Spleen (tissue), 11 donors: ENCODE data around the gene METRNL. TPM values are rescaled to one million over a fixed set of nuclear protein-coding genes. Genes with fewer than 3 reads are reported as not detected.
"Not testable (repeated sequence)": the region's sequence is repeated elsewhere in the genome, so short reads cannot be mapped to it uniquely, and the experiment has no call there.

Experiments
- DNase-seq: peaks from one replicate; pipeline ENCODE4 v3.0.0-alpha.2; 2020
- H3K27ac ChIP-seq, 8 donors: fragments of 200-600 bp; sonication (generic) in 7 of 8; 1 replicate in 4 of 8; 2 replicates in 4 of 8; pipeline versions ENCODE4 v1.5.0 to v1.8.0; 2016 to 2021; ENCODE audit warnings: inconsistent platforms in 4 of 8, mild to moderate bottlenecking in 4 of 8, moderate library complexity in 1 of 8
- H3K27me3 ChIP-seq, 7 donors: fragments of 200-600 bp; sonication (generic) in 6 of 7; replicated peaks in 1 of 7; 1 replicate in 4 of 7; 2 replicates in 3 of 7; pipeline versions ENCODE4 v1.5.0 to v1.8.0; 2016 to 2021; ENCODE audit warnings: inconsistent platforms in 3 of 7, mild to moderate bottlenecking in 1 of 7
- H3K36me3 ChIP-seq, 6 donors: fragments of 200-600 bp; sonication (generic) in 5 of 6; 1 replicate in 4 of 6; 2 replicates in 2 of 6; pipeline versions ENCODE4 v1.5.0 to v1.8.0; 2016 to 2021; ENCODE audit warnings: inconsistent platforms in 2 of 6
- H3K4me1 ChIP-seq, 6 donors: fragments of 200-600 bp; sonication (generic) in 5 of 6; 1 replicate in 3 of 6; 2 replicates in 3 of 6; pipeline versions ENCODE4 v1.5.0 to v1.8.0; 2016 to 2021; ENCODE audit warnings: inconsistent platforms in 3 of 6
- H3K4me3 ChIP-seq, 8 donors: fragments of 200-600 bp; sonication (generic) in 7 of 8; 1 replicate in 4 of 8; 2 replicates in 4 of 8; pipeline versions ENCODE4 v1.5.0 to v1.8.0; 2016 to 2021; ENCODE audit warnings: inconsistent platforms in 4 of 8, mild to moderate bottlenecking in 4 of 8, moderate library complexity in 2 of 8
- H3K9me3 ChIP-seq, 8 donors: fragments of 200-600 bp; sonication (generic) in 7 of 8; 1 replicate in 4 of 8; 2 replicates in 4 of 8; pipeline versions ENCODE4 v1.5.0 to v1.8.0; 2016 to 2021; ENCODE audit warnings: inconsistent platforms in 4 of 8
- CTCF ChIP-seq, 11 experiments: fragments of 200-600 bp in 7 of 11; fragments of 450-650 bp in 4 of 11; sonication (generic) in 4 of 11; IDR thresholded peaks in 8 of 11; conservative IDR thresholded peaks in 3 of 11; 1 replicate in 7 of 11; 2 replicates in 4 of 11; pipeline versions ENCODE4 v1.4.0 to v1.8.0; 2016 to 2021; ENCODE audit warnings: antibody characterized with exemption in 11 of 11, inconsistent platforms in 4 of 11, mild to moderate bottlenecking in 1 of 11
- POLR2A ChIP-seq, 3 donors: fragments of 450-650 bp; IDR thresholded peaks; one replicate each; pipeline ENCODE4 v1.5.1; 2017; ENCODE audit warnings: antibody characterized with exemption in 3 of 3, mild to moderate bottlenecking in 1 of 3
- POLR2AphosphoS5 ChIP-seq, 3 donors: sonication (generic); formaldehyde crosslinking; IDR thresholded peaks; one replicate each; pipeline ENCODE4 v1.5.1; 2017; ENCODE audit warnings: antibody characterized with exemption in 3 of 3
- WGBS, 5 donors: extraction: QIAGEN DNeasy Blood & Tissue Kit in 3 of 5; methylation state at CpG; one replicate each; pipeline versions ENCODE4 v1.1.5 to v1.1.7; 2013 to 2018; 5-methylcytosine and 5-hydroxymethylcytosine counted together
- intact Hi-C: fragments of 100-400 bp; cut with DNase I; formaldehyde crosslinking; loops from one replicate; pipeline ENCODE4 v1.15.0; 2023; ENCODE audit warnings: low total_unique reads
- polyA plus RNA-seq, 3 donors: library from polyadenylated mRNA; stranded (reverse); fragments of 200-250 nt; gene quantifications; one replicate each; pipeline ENCODE4 v1.2.1, GENCODE V29; 2013
- total RNA-seq, 7 donors: library from RNA; depleted of rRNA in 3 of 7; stranded (reverse); fragments of >200 nt in 3 of 7; fragmentation: NEBNext Ultra II Directional in 4 of 7; extraction: Animal tissue kit (Norgen Biotek cat#: 25700) in 4 of 7; gene quantifications; one replicate each; pipeline versions ENCODE4 v1.1.0 to v1.2.1, GENCODE V29; 2016 to 2021
- donor health status: healthy with polysubstance abuse.
- donor health status: DM: no; HTN: no; CAD: no; lungs with moderate emphysema.
- donor health status: DM: no; HTN: no; CAD: no.
- donor health status: Bipolar disorder and iron deficiency.
- donor health status: healthy.
- donor health status: DM: no; HTN: no; CAD: no.
- donor health status: DM: yes; HTN: yes; CAD: no.

Gene METRNL
- total and polyA plus RNA-seq, 10 donors: 14.7 to 51.2 (median 35.0) TPM

DNA sequence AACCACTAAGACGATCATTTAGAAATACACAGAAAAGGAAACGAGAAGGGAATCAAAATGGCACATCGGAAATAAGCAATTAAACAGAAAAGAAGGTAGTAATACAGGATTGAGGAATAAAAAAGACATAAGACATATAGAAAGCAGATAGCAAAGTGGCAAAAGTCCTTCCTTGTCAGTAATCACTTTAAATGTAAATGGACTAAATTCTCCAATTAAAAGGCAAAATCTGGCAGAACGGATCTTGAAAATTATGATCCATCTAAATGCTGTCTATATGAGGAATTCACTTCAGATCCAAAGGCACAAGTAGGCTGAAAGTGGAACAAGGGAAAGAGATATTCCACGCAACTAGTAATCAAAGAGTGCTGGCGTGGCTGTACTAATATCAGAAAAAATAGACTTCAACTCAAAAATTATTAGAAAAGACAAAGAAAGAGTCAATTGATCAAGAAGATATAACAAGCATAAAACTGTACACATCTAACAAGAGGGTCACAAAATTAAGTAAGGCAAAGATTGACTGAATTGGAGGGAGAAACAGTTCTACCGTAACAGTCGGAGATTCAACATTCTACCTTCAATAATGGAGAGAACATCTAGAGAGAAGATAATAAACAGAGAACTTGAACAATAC lies 36.8 kb upstream of the METRNL start:
- H3K4me3 ChIP-seq: no peak overlapping the region
- TF ChIP-seq POLR2A (IDR thresholded peaks at IDR 0.05): no peak
- TF ChIP-seq CTCF (IDR thresholded peaks at IDR 0.05 in 8 of 11, conservative IDR thresholded peaks at IDR 0.05 in 3 of 11): no peak
- TF ChIP-seq POLR2AphosphoS5 (IDR thresholded peaks at IDR 0.05): no peak
- DNase-seq: no peak
- intact Hi-C loops: no loop called here
- 90 to 95% (median 92%) methylated on average over 8 of the region's 8 CpGs for WGBS, 5 donors
- H3K36me3 ChIP-seq: peaks cover 0 to 55% (median 20%) of the 10 kb centered on the region in 6 donors
- peaks cover 0 to 13% (median 0%) of the 10 kb centered on the region in 6 donors for H3K4me1 ChIP-seq
- no peak overlapping the region for H3K27ac ChIP-seq
- peaks cover 0 to 38% (median 29%) of the 10 kb centered on the region in 8 donors for H3K9me3 ChIP-seq
- no peaks in the 10 kb centered on the region for H3K27me3 ChIP-seq

GRCh38 chr17:83044479-83044878 lies 34.9 kb upstream of the METRNL start:
- DNase-seq, H3K4me3 ChIP-seq, H3K27me3 ChIP-seq, intact Hi-C loops, H3K27ac ChIP-seq: not testable (repeated sequence)
- H3K36me3 ChIP-seq: peaks cover 0 to 45% (median 18%) of the 10 kb centered on the region in 6 donors
- H3K9me3 ChIP-seq: peaks cover 0 to 38% (median 29%) of the 10 kb centered on the region in 8 donors
- 96 to 99% (median 97%) methylated on average over 18 of the region's 18 CpGs for WGBS, 5 donors
- peaks cover 0 to 31% (median 10%) of the 10 kb centered on the region in 6 donors for H3K4me1 ChIP-seq

DNA sequence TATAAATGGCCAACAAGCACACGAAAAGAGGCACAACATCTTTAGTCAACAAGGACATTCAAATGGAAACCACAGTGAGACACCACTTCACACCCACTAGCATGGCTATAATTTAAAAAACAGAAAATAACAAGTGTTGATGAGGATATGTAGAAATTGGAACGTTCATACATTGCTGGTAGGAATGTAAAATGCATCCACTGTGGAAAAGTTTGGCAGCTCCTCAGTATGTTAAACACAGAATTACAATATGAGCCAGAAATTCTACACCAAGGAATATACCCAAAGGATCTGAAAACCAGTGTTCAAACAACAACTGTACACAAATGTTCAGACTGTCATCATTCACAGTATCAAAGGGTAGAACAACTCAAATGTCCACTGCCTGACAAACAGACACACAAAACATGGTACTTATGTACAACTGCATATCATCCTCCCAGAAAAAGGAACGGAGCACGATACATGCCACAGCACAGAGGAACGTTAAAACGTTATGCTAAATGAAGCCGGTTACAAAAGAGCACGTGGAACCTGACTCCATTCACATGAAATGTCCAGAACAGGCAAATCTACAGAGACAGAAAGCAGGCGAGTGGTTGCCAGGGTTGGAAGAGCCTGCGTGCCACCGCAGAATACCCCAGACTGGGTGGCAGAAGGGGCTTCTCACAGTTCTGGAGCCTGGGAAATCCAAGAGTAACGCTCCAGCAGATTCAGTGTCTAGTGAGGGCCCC lies 32.8 kb upstream of the METRNL start:
- peaks cover 0 to 49% (median 21%) of the 10 kb centered on the region in 6 donors for H3K4me1 ChIP-seq

GRCh38 chr17:83047182-83047478 lies 32.3 kb upstream of the METRNL start:
- TF ChIP-seq POLR2A (IDR thresholded peaks at IDR 0.05) (no peak), POLR2AphosphoS5 (IDR thresholded peaks at IDR 0.05) (no peak), CTCF (IDR thresholded peaks at IDR 0.05 in 8 of 11, conservative IDR thresholded peaks at IDR 0.05 in 3 of 11) (no peak)
- H3K4me3 ChIP-seq: peak overlapping the region in 1 of 8 donors; percentile 8
- intact Hi-C loops: no loop called here

More for the DNA sequence above, 32.8 kb upstream of the METRNL start:
- 82 to 97% (median 93%) methylated on average over 12 of the region's 12 CpGs for WGBS, 5 donors
- no peak for DNase-seq
- Histone ChIP-seq H3K4me3 (peak overlapping the region in 1 of 8 donors; percentile 8), H3K27ac (peak overlapping the region in 1 of 8 donors; percentile 96), H3K27me3 (no peaks in the 10 kb centered on the region), H3K36me3 (peaks cover 0 to 33% (median 15%) of the 10 kb centered on the region in 6 donors), H3K9me3 (peaks cover 0 to 20% (median 15%) of the 10 kb centered on the region in 8 donors)
- TF ChIP-seq CTCF (IDR thresholded peaks at IDR 0.05 in 8 of 11, conservative IDR thresholded peaks at IDR 0.05 in 3 of 11): no peak
- no peak for TF ChIP-seq POLR2AphosphoS5 (IDR thresholded peaks at IDR 0.05)
- no peak for TF ChIP-seq POLR2A (IDR thresholded peaks at IDR 0.05)
- intact Hi-C loops: no loop called here

GRCh38 chr17:83047818-83048475 lies 31.5 kb upstream of the METRNL start:
- 63 to 84% (median 70%) methylated on average over 12 of the region's 12 CpGs for WGBS, 5 donors

More at GRCh38 chr17:83047182-83047478, 32.3 kb upstream of the METRNL start:
- Histone ChIP-seq H3K36me3 (peaks cover 0 to 28% (median 11%) of the 10 kb centered on the region in 6 donors), H3K27ac (peak overlapping the region in 1 of 8 donors; percentile 96), H3K4me1 (peaks cover 0 to 52% (median 25%) of the 10 kb centered on the region in 6 donors), H3K27me3 (no peaks in the 10 kb centered on the region), H3K9me3 (peaks cover 0 to 15% (median 10%) of the 10 kb centered on the region in 8 donors)
- 46 to 80% (median 76%) methylated on average over 2 of the region's 2 CpGs for WGBS, 5 donors
- DNase-seq: no peak

More at GRCh38 chr17:83047818-83048475, 31.5 kb upstream of the METRNL start:
- peaks cover 0 to 20% (median 2%) of the 10 kb centered on the region in 6 donors for H3K36me3 ChIP-seq
- H3K27me3 ChIP-seq, H3K9me3 ChIP-seq, intact Hi-C loops: not testable (repeated sequence)
- H3K27ac ChIP-seq: peak overlapping the region; percentile 53 to 96 (median 88)
- H3K4me1 ChIP-seq: peaks cover 2 to 57% (median 29%) of the 10 kb centered on the region in 6 donors
- peak; percentile 31 for DNase-seq
- peak overlapping the region in 2 of 8 donors; percentile 8 to 60 for H3K4me3 ChIP-seq
